ENCODE results near the gene ECPAS. TPM values are rescaled to one million over a fixed set of nuclear protein-coding genes. Genes with fewer than 3 reads are reported as not detected.
"Not testable (repeated sequence)": the region's sequence is repeated elsewhere in the genome, so short reads cannot be mapped to it uniquely, and the experiment has no call there.

ECPAS gene
- total RNA-seq, 1 experiment from 2014 or later: 35.7 TPM

- H3K27me3 ChIP-seq (replicated peaks): no peaks in the 10 kb centered on the region
- no peak overlapping the region for H3K4me3 ChIP-seq
- no peaks in the 10 kb centered on the region for H3K4me1 ChIP-seq (replicated peaks)
- H3K36me3 ChIP-seq: no peaks in the 10 kb centered on the region
- H3K9me3 ChIP-seq (replicated peaks): no peaks in the 10 kb centered on the region
- no peak for DNase-seq (ENCODE audit: low read depth in 1 of 2, low spot score in 2 of 2)
- H3K27ac ChIP-seq: no peak overlapping the region
Measured at GRCh38 chr9:111455638-111456037, 28.5 kb downstream of the ECPAS start.

GRCh38 chr9:111454751-111455150 lies 29.4 kb downstream of the ECPAS start:
- Histone ChIP-seq H3K36me3 (0 out of 2 replicates have a peak, but pooled peaks cover 6% of the 10 kb centered on the region), H3K27ac (no peak overlapping the region), H3K9me3 (replicated peaks) (no peaks in the 10 kb centered on the region), H3K4me3 (no peak overlapping the region), H3K27me3 (replicated peaks) (no peaks in the 10 kb centered on the region), H3K4me1 (replicated peaks) (no peaks in the 10 kb centered on the region)
- DNase-seq (ENCODE audit: low read depth in 1 of 2, low spot score in 2 of 2): no peak

GRCh38 chr9:111451570-111451969 lies 32.6 kb downstream of the ECPAS start:
- Histone ChIP-seq H3K4me3 (no peak overlapping the region), H3K27ac (no peak overlapping the region), H3K27me3 (replicated peaks) (no peaks in the 10 kb centered on the region), H3K36me3 (0 out of 2 replicates have a peak, but pooled peaks cover 8% of the 10 kb centered on the region), H3K4me1 (replicated peaks) (no peaks in the 10 kb centered on the region), H3K9me3 (replicated peaks) (no peaks in the 10 kb centered on the region)
- no peak for DNase-seq (ENCODE audit: low read depth in 1 of 2, low spot score in 2 of 2)

GRCh38 chr9:111450124-111450523 lies 34.1 kb downstream of the ECPAS start:
- Histone ChIP-seq H3K4me1 (replicated peaks) (no peaks in the 10 kb centered on the region), H3K27ac (no peak overlapping the region), H3K4me3 (no peak overlapping the region), H3K9me3 (replicated peaks) (no peaks in the 10 kb centered on the region), H3K27me3 (replicated peaks) (no peaks in the 10 kb centered on the region), H3K36me3 (0 out of 2 replicates have a peak, but pooled peaks cover 10% of the 10 kb centered on the region)
- DNase-seq (ENCODE audit: low read depth in 1 of 2, low spot score in 2 of 2): no peak

GRCh38 chr9:111449705-111450104 lies 34.5 kb downstream of the ECPAS start:
- H3K4me3 ChIP-seq: no peak overlapping the region
- H3K9me3 ChIP-seq (replicated peaks): no peaks in the 10 kb centered on the region
- DNase-seq (ENCODE audit: low read depth in 1 of 2, low spot score in 2 of 2): no peak
- no peaks in the 10 kb centered on the region for H3K4me1 ChIP-seq (replicated peaks)
- H3K27me3 ChIP-seq (replicated peaks): no peaks in the 10 kb centered on the region
- 0 out of 2 replicates have a peak, but pooled peaks cover 11% of the 10 kb centered on the region for H3K36me3 ChIP-seq
- no peak overlapping the region for H3K27ac ChIP-seq

GRCh38 chr9:111445799-111446198 lies 38.4 kb downstream of the ECPAS start:
- H3K4me3 ChIP-seq; H3K27ac ChIP-seq; DNase-seq (ENCODE audit: low read depth in 1 of 2, low spot score in 2 of 2); H3K27me3 ChIP-seq (replicated peaks); H3K4me1 ChIP-seq (replicated peaks); H3K9me3 ChIP-seq (replicated peaks): not testable (repeated sequence)
- H3K36me3 ChIP-seq: peaks cover 33% of the 10 kb centered on the region

GRCh38 chr9:111443454-111443853 lies 40.7 kb downstream of the ECPAS start:
- no peaks in the 10 kb centered on the region for H3K27me3 ChIP-seq (replicated peaks)
- no peak for DNase-seq (ENCODE audit: low read depth in 1 of 2, low spot score in 2 of 2)
- H3K4me3 ChIP-seq: no peak overlapping the region
- no peaks in the 10 kb centered on the region for H3K4me1 ChIP-seq (replicated peaks)
- no peaks in the 10 kb centered on the region for H3K9me3 ChIP-seq (replicated peaks)
- H3K27ac ChIP-seq: no peak overlapping the region
- H3K36me3 ChIP-seq: peaks cover 47% of the 10 kb centered on the region

GRCh38 chr9:111442360-111443027 lies 41.7 kb downstream of the ECPAS start:
- DNase-seq (ENCODE audit: low read depth in 1 of 2, low spot score in 2 of 2): no peak
- no peaks in the 10 kb centered on the region for H3K4me1 ChIP-seq (replicated peaks)

GRCh38 chr9:111440226-111440625 lies 44.0 kb downstream of the ECPAS start:
- no peak for DNase-seq (ENCODE audit: low read depth in 1 of 2, low spot score in 2 of 2)
- no peaks in the 10 kb centered on the region for H3K9me3 ChIP-seq (replicated peaks)
- H3K4me3 ChIP-seq: no peak overlapping the region
- H3K36me3 ChIP-seq: peaks cover 61% of the 10 kb centered on the region
- no peaks in the 10 kb centered on the region for H3K27me3 ChIP-seq (replicated peaks)
- H3K4me1 ChIP-seq (replicated peaks): no peaks in the 10 kb centered on the region
- no peak overlapping the region for H3K27ac ChIP-seq

More at GRCh38 chr9:111442360-111443027, 41.7 kb downstream of the ECPAS start:
- no peak overlapping the region for H3K27ac ChIP-seq
- peaks cover 52% of the 10 kb centered on the region for H3K36me3 ChIP-seq
- H3K9me3 ChIP-seq (replicated peaks): no peaks in the 10 kb centered on the region
- H3K4me3 ChIP-seq: no peak overlapping the region
- H3K27me3 ChIP-seq (replicated peaks): no peaks in the 10 kb centered on the region

- Histone ChIP-seq H3K4me1 (replicated peaks) (no peaks in the 10 kb centered on the region), H3K36me3 (peaks cover 58% of the 10 kb centered on the region), H3K27me3 (replicated peaks) (no peaks in the 10 kb centered on the region), H3K27ac (no peak overlapping the region), H3K9me3 (replicated peaks) (no peaks in the 10 kb centered on the region), H3K4me3 (no peak overlapping the region)
- DNase-seq (ENCODE audit: low read depth in 1 of 2, low spot score in 2 of 2): no peak
Measured at GRCh38 chr9:111438541-111439235, 45.5 kb downstream of the ECPAS start.

GRCh38 chr9:111436571-111436970 lies 47.6 kb downstream of the ECPAS start:
- Histone ChIP-seq H3K9me3 (replicated peaks) (no peaks in the 10 kb centered on the region), H3K36me3 (peaks cover 51% of the 10 kb centered on the region)
- no peak for DNase-seq (ENCODE audit: low read depth in 1 of 2, low spot score in 2 of 2)

GRCh38 chr9:111433082-111433481 lies 51.1 kb downstream of the ECPAS start:
- no peaks in the 10 kb centered on the region for H3K9me3 ChIP-seq (replicated peaks)
- no peaks in the 10 kb centered on the region; the same call in 1 of the 2 replicates for H3K4me1 ChIP-seq (replicated peaks)
- peaks cover 54% of the 10 kb centered on the region for H3K36me3 ChIP-seq
- H3K27me3 ChIP-seq (replicated peaks): no peaks in the 10 kb centered on the region
- no peak overlapping the region for H3K27ac ChIP-seq
- H3K4me3 ChIP-seq: no peak overlapping the region
- DNase-seq (ENCODE audit: low read depth in 1 of 2, low spot score in 2 of 2): no peak

More at GRCh38 chr9:111436571-111436970, 47.6 kb downstream of the ECPAS start:
- Histone ChIP-seq H3K27ac (no peak overlapping the region), H3K4me1 (replicated peaks) (no peaks in the 10 kb centered on the region), H3K4me3 (no peak overlapping the region), H3K27me3 (replicated peaks) (no peaks in the 10 kb centered on the region)

- H3K36me3 ChIP-seq: peaks cover 56% of the 10 kb centered on the region
- H3K27me3 ChIP-seq (replicated peaks): no peaks in the 10 kb centered on the region
- no peak for DNase-seq (ENCODE audit: low read depth in 1 of 2, low spot score in 2 of 2)
- H3K27ac ChIP-seq: no peak overlapping the region
- H3K4me1 ChIP-seq (replicated peaks): peaks cover 5% of the 10 kb centered on the region; the same call in 1 of the 2 replicates
- no peaks in the 10 kb centered on the region for H3K9me3 ChIP-seq (replicated peaks)
- no peak overlapping the region for H3K4me3 ChIP-seq
Measured at GRCh38 chr9:111431684-111432083, 52.5 kb downstream of the ECPAS start.

GRCh38 chr9:111429175-111429574 lies 55.0 kb downstream of the ECPAS start:
- Histone ChIP-seq H3K27me3 (replicated peaks) (no peaks in the 10 kb centered on the region), H3K27ac (no peak overlapping the region), H3K9me3 (replicated peaks) (no peaks in the 10 kb centered on the region), H3K36me3 (peaks cover 67% of the 10 kb centered on the region), H3K4me3 (no peak overlapping the region), H3K4me1 (replicated peaks) (peaks cover 5% of the 10 kb centered on the region; the same call in 1 of the 2 replicates)
- no peak for DNase-seq (ENCODE audit: low read depth in 1 of 2, low spot score in 2 of 2)
